OCI-LY1 (cell line): ENCODE results near the gene DENND5B.

Source experiments
- H2AFZ ChIP-seq: fragments of 200-600 bp; sonication (generic), shearing (Covaris generic); 2 replicates; pipeline ENCODE4 v1.6.0; 2014; ENCODE audit warnings: antibody characterized with exemption, mild to moderate bottlenecking, low read length
- H3F3A ChIP-seq: fragments of 200-600 bp; sonication (generic), shearing (Covaris generic); 2 replicates; pipeline ENCODE4 v1.6.0; 2014; ENCODE audit warnings: mild to moderate bottlenecking, antibody characterized with exemption, low read length, moderate library complexity; ENCODE audit not compliant: insufficient read depth
- H3K27ac ChIP-seq: fragments of 200-600 bp; sonication (generic); 2 replicates; pipeline ENCODE4 v1.5.1; 2014; ENCODE audit warnings: low read length, mixed run types, mild to moderate bottlenecking, low read depth; ENCODE audit not compliant: poor library complexity, severe bottlenecking
- H3K27me3 ChIP-seq: fragments of 200-600 bp; sonication (generic); 2 replicates; pipeline ENCODE4 v1.6.0; 2014; ENCODE audit warnings: antibody characterized with exemption, mild to moderate bottlenecking, low read length, moderate library complexity; ENCODE audit not compliant: insufficient read depth
- H3K36me3 ChIP-seq: fragments of 200-600 bp; sonication (generic); 2 replicates; pipeline ENCODE4 v1.6.1; 2014; ENCODE audit warnings: mild to moderate bottlenecking, antibody characterized with exemption, low read length, moderate library complexity, mixed read lengths; ENCODE audit not compliant: insufficient read depth
- H3K4me1 ChIP-seq: fragments of 200-600 bp; sonication (generic); 2 replicates; pipeline ENCODE4 v1.5.1; 2014; ENCODE audit warnings: mild to moderate bottlenecking, low read length, moderate library complexity; ENCODE audit not compliant: insufficient read depth, severe bottlenecking
- H3K4me2 ChIP-seq: fragments of 200-600 bp; sonication (generic), shearing (Covaris generic); 2 replicates; pipeline ENCODE4 v1.6.1; 2014; ENCODE audit warnings: low read length
- H3K4me3 ChIP-seq: fragments of 200-600 bp; sonication (generic); 2 replicates; pipeline ENCODE4 v1.5.1; 2014; ENCODE audit warnings: low read length, low read depth, mild to moderate bottlenecking, mixed read lengths; ENCODE audit not compliant: poor library complexity, severe bottlenecking
- H3K79me2 ChIP-seq: fragments of 200-600 bp; shearing (Covaris generic); 2 replicates; pipeline ENCODE4 v1.6.1; 2016; ENCODE audit warnings: mixed run types, low read length, mixed read lengths; ENCODE audit not compliant: insufficient read depth
- H3K9ac ChIP-seq: fragments of 200-600 bp; sonication (generic), shearing (Covaris generic); 2 replicates; pipeline ENCODE4 v1.6.1; 2014; ENCODE audit warnings: mild to moderate bottlenecking, low read length, mixed read lengths
- H3K9me2 ChIP-seq: fragments of 200-600 bp; sonication (generic), shearing (Covaris generic); 2 replicates; pipeline ENCODE4 v1.6.1; 2014; ENCODE audit warnings: low read depth, mild to moderate bottlenecking, low read length, mixed read lengths
- H3K9me3 ChIP-seq: fragments of 200-600 bp; shearing (Covaris generic); 2 replicates; pipeline ENCODE4 v1.6.1; 2014; ENCODE audit warnings: low read length, mixed read lengths
- H4K20me1 ChIP-seq: fragments of 200-600 bp; sonication (generic), shearing (Covaris generic); 2 replicates; pipeline ENCODE4 v1.6.0; 2016; ENCODE audit warnings: mild to moderate bottlenecking, low read length; ENCODE audit not compliant: insufficient read depth
- CTCF ChIP-seq: fragments of 200-600 bp; sonication (generic), shearing (Covaris generic); IDR thresholded peaks from 2 replicates; pipeline ENCODE4 v1.5.1; 2017; ENCODE audit warnings: mild to moderate bottlenecking, antibody characterized with exemption, low read length, moderate library complexity, mixed read lengths
- EZH2 ChIP-seq: fragments of 200-600 bp; sonication (generic), shearing (Covaris generic); IDR thresholded peaks from 2 replicates; pipeline ENCODE4 v1.8.0; 2017; ENCODE audit warnings: borderline replicate concordance, mixed run types, mild to moderate bottlenecking, antibody characterized with exemption, low read length, moderate library complexity, mixed read lengths

Gene DENND5B

DNA sequence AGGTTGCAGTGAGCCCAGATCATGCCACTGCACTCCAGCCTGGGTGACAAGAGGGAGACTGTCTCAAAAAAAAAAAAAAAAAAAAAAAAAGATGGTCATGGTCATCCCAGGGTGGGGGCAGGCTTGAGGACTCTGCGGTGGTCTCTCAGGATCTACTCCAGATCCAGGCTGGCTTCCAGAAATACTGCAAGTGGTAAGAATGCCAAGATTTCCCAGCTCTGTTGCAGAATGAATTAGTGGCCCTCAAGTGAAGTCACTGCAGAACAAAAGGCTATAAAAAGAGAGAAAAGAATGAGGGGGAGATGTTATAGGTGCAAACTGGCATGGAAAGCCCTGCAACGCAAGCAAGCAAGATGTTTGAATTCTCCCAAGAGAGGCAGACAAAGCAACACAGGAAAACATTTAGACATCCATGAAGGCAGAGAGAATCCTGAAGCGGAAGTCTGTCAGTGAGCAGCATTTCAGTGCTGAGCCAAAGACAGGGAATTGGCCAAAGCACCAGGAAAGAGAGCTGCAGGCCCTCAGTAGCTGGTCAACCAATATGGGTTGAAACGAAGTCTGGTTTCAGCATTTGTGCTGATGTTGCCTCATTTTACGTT, 36.6 kb upstream of the DENND5B start:
- H3K4me2 ChIP-seq, result no peak overlapping the region
- no peak for TF ChIP-seq EZH2
- no peak for TF ChIP-seq CTCF
- no peaks in the 10 kb centered on the region for H3K27me3 ChIP-seq
- H3K9me2 ChIP-seq, result no peaks in the 10 kb centered on the region
- peaks cover 24% of the 10 kb centered on the region for H3K4me1 ChIP-seq
- no peak overlapping the region for H2AFZ ChIP-seq
- H3K4me3 ChIP-seq, result no peak overlapping the region
- no peaks in the 10 kb centered on the region for H4K20me1 ChIP-seq
- no peaks in the 10 kb centered on the region; the same call in 1 of the 2 replicates for H3K36me3 ChIP-seq
- no peaks in the 10 kb centered on the region for H3K79me2 ChIP-seq
- no peaks in the 10 kb centered on the region for H3K9me3 ChIP-seq
- no peak overlapping the region for H3K9ac ChIP-seq
- no peaks in the 10 kb centered on the region for H3F3A ChIP-seq
- H3K27ac ChIP-seq, result no peak overlapping the region

- Histone ChIP-seq H3K27me3 (no peaks in the 10 kb centered on the region), H4K20me1 (no peaks in the 10 kb centered on the region), H3K36me3 (no peaks in the 10 kb centered on the region; the same call in 1 of the 2 replicates), H3F3A (no peaks in the 10 kb centered on the region), H3K27ac (no peak overlapping the region), H3K4me1 (peaks cover 22% of the 10 kb centered on the region), H3K9ac (no peak overlapping the region), H2AFZ (no peak overlapping the region), H3K79me2 (no peaks in the 10 kb centered on the region), H3K4me2 (no peak overlapping the region), H3K9me3 (no peaks in the 10 kb centered on the region), H3K4me3 (no peak overlapping the region), H3K9me2 (no peaks in the 10 kb centered on the region)
- TF ChIP-seq CTCF, result no peak
- no peak for TF ChIP-seq EZH2
These were observed 35.5 kb upstream of the DENND5B start for GRCh38 chr12:31626270-31626995.

- H2AFZ ChIP-seq, result peak overlapping the region; percentile 96; the same call in 1 of the 2 replicates
- no peaks in the 10 kb centered on the region for H3F3A ChIP-seq
- peaks cover 11% of the 10 kb centered on the region for H3K4me1 ChIP-seq
- H4K20me1 ChIP-seq, result no peaks in the 10 kb centered on the region
- peak overlapping the region; percentile 44 for H3K27ac ChIP-seq
- no peaks in the 10 kb centered on the region; the same call in 1 of the 2 replicates for H3K36me3 ChIP-seq
- H3K4me2 ChIP-seq, result no peak overlapping the region
- TF ChIP-seq EZH2 (no peak), CTCF (no peak)
- H3K27me3 ChIP-seq, result no peaks in the 10 kb centered on the region
- no peak overlapping the region for H3K9ac ChIP-seq
- no peaks in the 10 kb centered on the region for H3K79me2 ChIP-seq
- no peaks in the 10 kb centered on the region for H3K9me2 ChIP-seq
- no peak overlapping the region for H3K4me3 ChIP-seq
- H3K9me3 ChIP-seq, result no peaks in the 10 kb centered on the region
These were observed 31.1 kb upstream of the DENND5B start for GRCh38 chr12:31622038-31622437.
